HFF-Myc (cell line): ENCODE data around the gene CWC27.
A peak's percentile ranks its signal among the peaks of the same experiment; 100 is the strongest.

Experiments
- DNase-seq: peaks from one replicate; pipeline ENCODE4 v3.0.0-alpha.2; 2011; ENCODE audit warnings: low read depth; ENCODE audit errors: extremely low read depth
- H3K4me3 ChIP-seq: replicated peaks from 2 replicates; pipeline ENCODE4 v1.5.1; 2011; ENCODE audit warnings: low read depth, mild to moderate bottlenecking, control low read depth, low read length
- TF ChIP-seq, protein P1 (sequence below): IDR thresholded peaks from 2 replicates; pipeline ENCODE4 v1.5.1; 2012; ENCODE audit warnings: mild to moderate bottlenecking, low read depth, low read length, control low read depth; ENCODE audit errors: missing control alignments

CWC27 gene, protein sequence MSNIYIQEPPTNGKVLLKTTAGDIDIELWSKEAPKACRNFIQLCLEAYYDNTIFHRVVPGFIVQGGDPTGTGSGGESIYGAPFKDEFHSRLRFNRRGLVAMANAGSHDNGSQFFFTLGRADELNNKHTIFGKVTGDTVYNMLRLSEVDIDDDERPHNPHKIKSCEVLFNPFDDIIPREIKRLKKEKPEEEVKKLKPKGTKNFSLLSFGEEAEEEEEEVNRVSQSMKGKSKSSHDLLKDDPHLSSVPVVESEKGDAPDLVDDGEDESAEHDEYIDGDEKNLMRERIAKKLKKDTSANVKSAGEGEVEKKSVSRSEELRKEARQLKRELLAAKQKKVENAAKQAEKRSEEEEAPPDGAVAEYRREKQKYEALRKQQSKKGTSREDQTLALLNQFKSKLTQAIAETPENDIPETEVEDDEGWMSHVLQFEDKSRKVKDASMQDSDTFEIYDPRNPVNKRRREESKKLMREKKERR

DNA sequence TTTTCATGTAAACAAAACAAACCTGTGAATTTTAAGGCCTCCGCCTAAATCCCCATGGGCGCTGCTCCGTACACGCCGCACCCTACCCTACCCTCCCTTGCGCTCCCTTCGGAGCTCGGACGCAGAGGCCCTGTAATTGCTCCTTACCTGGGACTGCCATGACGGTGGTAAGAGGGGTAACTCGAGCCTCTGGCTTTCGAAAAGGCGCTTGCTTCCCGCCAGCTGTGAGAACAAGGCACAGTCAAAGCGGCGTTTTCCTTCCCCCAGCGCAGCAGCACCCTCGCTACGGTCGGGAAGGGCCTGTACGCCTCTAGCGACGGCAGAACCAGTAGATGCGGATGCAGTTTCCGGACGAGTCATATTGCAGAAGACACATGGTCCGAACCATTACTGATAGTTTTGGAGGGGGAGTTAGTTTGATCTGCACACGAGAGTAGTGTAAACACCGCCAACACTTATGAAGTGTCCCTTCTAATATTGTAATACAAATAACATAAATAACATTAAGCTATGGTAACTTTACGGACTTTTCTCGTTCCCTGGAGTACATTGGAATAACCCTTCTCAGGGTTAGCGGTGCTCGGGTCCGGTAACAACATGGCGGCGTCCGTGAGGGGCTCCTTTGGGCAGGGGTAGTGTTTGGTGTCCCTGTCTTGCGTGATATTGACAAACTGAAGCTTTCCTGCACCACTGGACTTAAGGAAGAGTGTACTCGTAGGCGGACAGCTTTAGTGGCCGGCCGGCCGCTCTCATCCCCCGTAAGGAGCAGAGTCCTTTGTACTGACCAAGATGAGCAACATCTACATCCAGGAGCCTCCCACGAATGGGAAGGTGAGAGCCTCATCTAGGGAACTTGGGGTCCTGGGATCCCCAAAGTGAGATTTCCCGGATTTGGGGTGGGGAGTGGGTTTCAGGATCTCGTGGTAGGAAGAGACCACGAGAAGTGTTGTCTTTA lies at the start of gene CWC27, which contains the start of gene SREK1IP1:
Gene CWC27 (plus strand): TSS at position 573 of the 955 bp plus-strand sequence. CDS start 217 bp downstream, at position 790.
Gene SREK1IP1 (minus strand): TSS at position 334 of the 955 bp plus-strand sequence. CDS start 174 bp downstream, at position 160.
- peak within 1 kb of the TSS; percentile 74 for H3K4me3 ChIP-seq
- TF ChIP-seq, protein P1, sequence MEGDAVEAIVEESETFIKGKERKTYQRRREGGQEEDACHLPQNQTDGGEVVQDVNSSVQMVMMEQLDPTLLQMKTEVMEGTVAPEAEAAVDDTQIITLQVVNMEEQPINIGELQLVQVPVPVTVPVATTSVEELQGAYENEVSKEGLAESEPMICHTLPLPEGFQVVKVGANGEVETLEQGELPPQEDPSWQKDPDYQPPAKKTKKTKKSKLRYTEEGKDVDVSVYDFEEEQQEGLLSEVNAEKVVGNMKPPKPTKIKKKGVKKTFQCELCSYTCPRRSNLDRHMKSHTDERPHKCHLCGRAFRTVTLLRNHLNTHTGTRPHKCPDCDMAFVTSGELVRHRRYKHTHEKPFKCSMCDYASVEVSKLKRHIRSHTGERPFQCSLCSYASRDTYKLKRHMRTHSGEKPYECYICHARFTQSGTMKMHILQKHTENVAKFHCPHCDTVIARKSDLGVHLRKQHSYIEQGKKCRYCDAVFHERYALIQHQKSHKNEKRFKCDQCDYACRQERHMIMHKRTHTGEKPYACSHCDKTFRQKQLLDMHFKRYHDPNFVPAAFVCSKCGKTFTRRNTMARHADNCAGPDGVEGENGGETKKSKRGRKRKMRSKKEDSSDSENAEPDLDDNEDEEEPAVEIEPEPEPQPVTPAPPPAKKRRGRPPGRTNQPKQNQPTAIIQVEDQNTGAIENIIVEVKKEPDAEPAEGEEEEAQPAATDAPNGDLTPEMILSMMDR: no peak
- peak; percentile 86 for DNase-seq

DNA sequence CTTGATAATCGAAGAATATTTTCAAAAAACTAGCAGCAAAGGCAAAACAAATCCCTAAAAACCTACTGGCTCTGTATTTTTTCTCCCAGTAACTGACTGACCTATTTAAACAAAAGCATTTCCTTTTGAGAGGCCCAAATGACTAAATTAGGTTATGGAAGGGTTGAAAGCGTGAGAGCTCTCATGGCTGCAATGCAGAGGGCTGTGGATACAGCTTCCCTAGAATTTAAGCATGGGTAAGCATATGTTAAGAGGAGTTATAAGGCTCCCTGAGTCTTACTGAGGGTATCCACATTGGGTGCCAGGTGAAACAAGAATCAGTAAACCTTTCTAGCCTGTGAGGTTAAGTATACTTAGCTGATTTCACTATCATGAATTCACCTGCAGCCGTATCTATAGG lies 46.1 kb upstream of the CWC27 start:
- TF ChIP-seq, protein P1: no peak
- H3K4me3 ChIP-seq: no peak overlapping the region
- DNase-seq: no peak

DNA sequence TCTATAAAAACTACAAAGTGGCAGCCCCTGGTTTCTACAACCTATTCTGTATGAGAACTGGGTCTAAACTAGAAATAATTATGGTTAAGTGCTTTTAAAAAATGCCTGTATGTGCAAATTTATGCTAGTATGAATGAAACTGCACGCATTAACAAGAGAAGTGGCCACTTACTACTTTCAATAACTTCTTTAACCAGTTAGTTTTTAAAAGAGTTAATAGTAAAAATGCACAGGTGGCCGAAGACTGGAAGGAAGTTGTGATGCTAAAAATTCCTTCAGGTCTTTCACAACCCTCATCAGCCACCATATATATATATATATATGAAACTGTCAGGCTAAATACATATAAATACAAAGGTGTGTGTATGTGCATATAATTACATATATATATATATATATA lies 41.6 kb upstream of the CWC27 start:
- TF ChIP-seq, protein P1: no peak
- no peak overlapping the region for H3K4me3 ChIP-seq
- no peak for DNase-seq

DNA sequence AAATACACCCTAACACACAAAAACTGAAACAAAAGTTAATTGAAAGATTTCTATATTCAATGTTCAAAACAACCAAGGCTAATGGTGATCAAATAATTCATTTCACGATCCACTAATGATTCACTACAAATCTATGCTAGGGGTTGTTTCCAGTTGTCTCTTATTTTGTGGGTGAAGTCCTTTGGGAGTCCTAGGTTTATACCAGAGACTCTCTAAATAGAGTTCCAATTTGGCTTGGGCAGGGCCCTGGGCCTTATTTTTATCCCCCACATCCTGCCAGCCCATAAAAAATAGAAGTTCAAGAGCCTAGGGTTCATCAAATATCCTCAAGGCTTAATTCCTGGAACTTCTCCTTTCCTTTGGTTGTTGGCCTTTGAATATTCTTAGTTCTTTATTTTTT lies 26.3 kb upstream of the CWC27 start:
- DNase-seq: no peak
- no peak overlapping the region for H3K4me3 ChIP-seq
- TF ChIP-seq, protein P1: no peak

DNA sequence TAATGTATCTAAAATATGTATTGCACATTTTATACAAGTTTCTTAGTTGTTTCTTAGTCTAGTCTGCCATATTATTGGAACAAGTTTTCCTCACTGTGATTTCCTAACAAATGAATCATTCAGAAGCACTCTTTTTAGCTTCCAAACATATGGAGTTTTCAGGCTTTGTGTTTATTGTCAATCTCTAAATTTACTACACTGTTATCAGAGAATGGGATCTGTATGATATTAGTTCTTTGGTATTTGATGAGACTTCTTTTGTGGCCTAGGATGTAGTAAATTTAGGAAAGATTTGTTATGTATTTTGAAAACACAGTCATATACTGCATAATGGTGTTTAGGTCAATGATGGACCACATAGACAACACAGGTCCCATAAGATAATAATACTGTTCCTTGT lies 25.9 kb upstream of the CWC27 start:
- DNase-seq: no peak
- TF ChIP-seq, protein P1: no peak
- H3K4me3 ChIP-seq: no peak overlapping the region

DNA sequence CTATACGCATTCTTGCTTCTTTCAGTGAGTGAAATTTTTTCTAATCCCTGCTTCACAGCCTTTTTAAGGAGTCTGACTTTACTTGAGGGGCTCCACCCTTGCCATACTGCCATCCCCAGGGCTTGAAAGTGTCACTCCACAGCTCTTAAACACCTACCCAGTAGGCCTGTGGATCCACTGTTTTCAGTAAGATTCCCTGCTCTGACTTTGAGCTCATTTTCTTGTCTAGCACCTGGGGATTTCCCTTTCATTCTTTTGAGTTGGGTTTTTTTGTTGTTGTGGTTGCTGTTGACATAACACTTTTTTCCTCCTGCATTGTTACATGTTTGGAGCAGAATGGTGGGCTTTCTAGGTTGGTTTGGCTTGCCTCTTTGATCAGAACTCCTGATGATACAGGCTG lies 23.8 kb upstream of the CWC27 start:
- TF ChIP-seq, protein P1: no peak
- DNase-seq: no peak
- no peak overlapping the region for H3K4me3 ChIP-seq
